GM11168 (cell line): ENCODE data around the gene RAI1.

Experiments used
- in situ Hi-C: fragments of 300-500 bp; cut with MboI; formaldehyde crosslinking; loops from one replicate; pipeline ENCODE4 v1.12.0; 2022; ENCODE audit warnings: low sequenced_read_pairs; ENCODE audit not compliant: unreplicated experiment

Gene RAI1

DNA sequence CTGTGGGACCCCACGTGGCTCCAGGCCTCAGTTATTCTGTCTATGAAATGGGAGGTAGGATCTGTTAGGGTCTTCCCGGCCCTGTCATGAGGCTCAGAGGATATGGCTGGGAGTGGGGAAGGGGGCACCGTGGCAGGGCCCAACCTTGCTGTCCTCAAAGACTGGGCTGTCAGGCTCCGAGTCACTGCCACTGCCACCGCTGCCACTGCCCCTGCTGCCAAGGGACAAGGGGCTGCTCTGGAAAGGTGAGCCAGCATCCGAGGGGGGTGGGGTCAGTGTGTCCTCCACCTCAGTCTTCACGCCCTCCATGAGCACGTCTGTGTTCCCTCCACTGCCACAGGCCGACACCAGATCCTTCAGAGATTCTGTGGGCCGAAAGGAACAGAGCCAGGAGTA is 136.3 kb downstream of the RAI1 start:
- in situ Hi-C loops, result no loop called here

DNA sequence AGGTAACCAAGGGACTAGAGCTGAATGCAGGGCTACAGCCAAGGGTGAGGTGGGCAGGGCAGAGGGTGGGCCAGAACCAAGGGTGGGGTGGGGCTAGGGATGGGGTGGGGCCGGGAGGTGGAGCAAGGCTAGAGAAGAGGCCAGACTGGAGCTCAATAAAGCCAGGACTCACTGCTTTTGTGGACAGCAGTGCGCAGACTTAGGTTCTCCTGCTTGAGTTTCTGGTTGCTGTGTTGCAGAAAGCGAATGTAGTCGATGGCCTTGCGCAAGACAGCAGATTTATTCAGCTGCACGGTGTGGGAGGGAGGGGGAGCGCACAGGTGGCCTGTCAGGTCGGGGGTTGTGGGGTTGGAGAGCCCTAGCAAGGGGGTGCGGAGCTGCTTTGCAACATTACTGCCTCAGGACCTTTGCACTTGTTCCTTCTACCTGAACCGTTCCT is 136.8 kb downstream of the RAI1 start:
- in situ Hi-C loops, result no loop called here

DNA sequence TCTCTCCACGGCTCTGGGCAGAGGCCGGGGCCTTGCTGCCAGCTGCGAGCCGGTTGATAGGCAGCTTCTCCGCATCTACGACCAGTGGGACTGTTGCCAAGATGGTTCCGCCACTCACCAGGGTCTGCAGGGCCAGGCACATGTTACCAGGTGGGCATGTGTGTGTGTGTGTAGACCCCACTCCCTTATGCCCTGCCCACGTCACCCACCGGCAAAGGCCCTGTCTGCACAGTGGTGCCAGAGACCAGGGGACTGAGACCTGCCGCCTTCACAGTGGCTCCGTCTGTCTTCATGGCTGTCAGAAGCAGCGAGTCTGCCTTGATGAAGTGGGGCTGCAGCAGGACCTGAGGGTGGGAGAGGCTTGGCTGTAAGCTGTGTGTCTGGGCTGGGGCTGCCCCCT is 137.9 kb downstream of the RAI1 start:
- in situ Hi-C loops, result no loop called here

DNA sequence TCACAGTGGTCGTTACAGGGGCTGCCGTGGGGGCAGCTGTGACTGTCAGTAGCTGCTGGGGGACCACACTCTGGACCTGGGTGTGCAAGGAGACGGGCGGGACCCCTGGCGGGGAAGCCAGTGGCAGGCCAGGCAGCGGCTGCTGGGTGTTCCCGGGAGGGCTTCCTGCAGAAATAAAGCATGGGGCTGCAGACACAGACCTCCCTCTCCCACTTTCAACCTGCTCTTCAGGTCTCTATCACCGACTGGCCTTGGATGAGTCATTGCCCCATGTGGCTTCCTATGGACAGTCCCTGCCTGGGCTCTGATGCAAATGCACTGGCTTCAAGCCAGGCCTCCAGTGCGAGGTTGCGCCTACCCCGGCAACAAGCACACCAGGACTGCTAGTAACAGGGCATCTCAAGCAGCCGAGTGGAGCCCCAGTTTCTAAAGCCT is 138.3 kb downstream of the RAI1 start:
- in situ Hi-C loops, result no loop called here

DNA sequence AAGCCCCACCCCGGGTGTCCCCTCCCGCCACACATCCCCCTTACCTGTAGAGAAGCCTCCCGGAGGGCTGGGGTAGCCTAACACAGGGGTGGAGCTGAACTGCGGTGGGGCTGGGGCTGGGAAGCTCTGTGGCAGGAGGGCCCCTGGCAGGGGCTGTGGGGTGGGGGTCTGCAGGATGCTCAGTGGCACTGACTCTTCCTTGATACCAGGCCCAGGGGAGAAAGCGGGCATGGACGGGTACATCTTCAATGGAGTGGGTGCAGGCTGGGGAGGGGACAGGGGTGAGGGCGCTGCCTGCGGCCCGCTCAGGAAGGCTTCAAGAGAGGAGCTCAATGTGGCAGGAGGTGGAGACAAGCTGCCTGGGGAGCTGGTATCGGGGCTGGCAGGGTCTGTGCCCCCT is 138.8 kb downstream of the RAI1 start:
- in situ Hi-C loops, result no loop called here

DNA sequence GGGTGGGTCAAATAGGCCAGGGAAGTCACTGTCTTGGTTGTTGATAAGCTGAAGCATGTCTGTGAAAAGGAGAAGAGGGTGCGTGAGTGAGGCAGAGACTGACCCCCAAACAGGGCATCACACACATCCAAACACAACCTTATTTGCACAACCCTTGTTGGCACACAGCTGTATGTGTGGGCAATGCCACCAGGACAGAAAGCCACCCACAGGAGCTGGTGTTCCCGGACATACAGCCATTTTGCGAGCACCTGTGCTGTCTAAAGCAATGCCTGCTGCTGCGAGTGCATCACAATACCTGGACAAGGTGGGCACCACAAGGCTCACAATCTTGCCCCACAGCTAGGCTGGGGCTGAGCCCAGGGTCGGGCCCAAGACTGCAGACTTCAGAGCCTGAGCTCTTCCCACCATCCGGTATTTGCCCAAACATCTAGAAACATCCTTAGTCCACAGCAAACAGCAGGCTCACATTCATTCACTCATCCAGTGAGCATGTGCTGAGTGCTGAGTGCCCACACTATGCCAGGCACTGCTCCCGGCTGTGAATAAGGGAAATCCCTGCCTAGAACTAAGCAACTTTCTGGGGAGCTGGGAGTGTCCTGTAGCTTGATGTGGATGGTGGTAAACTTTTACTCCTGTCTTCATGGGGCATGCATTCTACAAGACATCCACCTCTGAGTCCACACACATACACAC is 139.4 kb downstream of the RAI1 start:
- in situ Hi-C loops, result no loop called here

DNA sequence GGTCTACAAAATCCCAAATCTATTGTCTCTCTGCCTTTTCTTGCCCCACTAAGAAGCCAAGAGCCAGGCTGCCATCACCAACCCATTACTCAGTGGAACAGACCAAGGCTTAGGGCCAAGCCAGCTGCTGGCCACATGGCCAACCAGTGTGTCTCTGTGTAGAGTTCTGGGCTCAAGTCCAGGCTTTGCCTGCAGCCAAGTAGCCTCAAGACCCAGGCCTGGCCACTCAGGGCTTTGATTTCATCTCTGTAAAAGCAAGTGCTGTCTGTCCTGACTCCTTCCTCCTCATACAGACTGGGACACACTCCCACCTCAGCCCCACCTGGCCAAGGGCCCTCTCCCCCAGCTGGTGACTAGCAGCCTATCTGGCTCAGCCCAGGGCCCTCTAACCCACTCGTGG is 140.9 kb downstream of the RAI1 start:
- in situ Hi-C loops, result no loop called here

DNA sequence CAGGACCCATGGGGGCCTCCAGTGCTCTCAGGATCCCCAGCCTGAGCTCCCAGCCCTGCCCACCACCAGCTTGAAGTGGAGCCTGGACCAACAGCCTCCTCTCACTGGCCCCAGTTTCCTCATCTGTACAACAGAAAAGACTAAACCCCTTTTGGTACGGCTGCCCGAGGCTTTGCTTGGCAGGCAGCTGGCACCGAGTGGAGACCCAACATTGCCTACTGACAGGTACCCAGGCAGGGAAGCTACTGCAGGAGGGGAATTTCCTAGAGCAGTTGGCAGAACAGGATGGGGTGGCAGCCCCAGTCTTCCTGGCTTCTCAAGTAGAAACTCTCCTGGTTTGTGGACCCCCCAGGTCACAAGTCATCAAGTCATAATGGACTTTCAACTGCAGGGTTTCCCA is 141.4 kb downstream of the RAI1 start:
- in situ Hi-C loops, result no loop called here

DNA sequence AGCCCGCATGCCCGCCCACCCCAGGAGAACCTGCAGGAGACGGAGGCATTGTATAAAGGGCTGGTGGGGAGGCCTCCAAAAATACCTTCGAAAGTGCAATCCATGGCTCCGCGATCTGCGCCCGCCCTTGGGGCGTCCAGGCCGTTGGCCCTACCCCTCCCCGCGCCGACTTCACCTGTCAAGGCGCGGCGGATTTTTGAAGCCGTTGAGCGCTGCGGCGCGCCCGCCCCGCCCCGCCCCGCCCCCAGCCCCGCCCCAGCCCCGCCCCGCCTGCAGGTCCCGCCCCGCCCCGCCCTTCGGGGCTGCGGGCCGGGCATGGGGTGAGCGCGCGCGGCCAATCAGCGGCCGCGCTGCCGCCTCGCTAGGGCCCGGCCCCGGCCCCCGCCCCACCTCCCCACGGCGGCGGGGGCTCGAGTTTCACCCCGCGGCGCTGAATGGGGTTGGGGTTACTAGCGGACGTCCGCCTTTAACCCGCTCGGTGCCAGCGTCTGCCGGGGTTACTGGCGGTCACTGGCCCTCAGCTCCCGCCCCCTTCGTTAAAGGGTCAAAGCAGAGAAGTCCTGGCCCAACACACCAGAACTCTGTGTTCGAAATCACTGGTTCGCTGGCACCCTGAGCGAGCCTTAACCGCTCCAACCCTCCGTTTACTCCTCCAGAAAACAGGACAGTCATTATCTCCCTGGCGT is 142.3 kb downstream of the RAI1 start:
- in situ Hi-C loops, result no loop called here

DNA sequence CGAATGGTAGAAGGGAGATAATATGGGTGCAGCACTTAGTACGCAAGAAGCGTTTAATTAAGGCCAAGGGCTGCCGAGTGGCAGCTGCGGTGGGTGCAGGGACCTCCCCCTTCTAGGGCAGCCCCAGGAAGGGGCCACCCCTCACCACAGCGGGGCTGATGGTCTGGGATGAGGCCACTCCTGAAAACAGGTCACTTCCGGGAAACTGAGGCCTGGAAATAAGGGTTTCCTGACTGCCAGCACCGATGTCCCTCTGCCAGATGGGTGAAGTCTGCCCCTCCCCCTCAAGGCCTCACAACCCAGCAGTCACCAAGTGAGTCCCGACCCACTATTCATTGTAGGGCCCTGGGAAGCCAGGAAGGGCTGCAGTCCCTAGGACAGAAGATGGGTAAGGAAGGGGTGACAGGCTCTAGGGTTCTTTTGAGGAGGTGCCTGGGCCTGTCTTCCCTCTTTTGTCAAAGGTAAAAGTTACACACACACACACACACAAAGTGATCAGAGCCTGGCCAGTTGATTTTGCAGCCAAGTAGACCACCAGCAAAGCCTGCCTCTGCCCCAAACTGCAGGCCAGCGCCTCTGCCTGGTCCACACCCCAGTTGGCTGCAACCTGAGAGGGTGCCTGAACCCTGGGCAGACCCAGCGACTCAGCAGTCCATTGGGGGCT is 143.0 kb downstream of the RAI1 start:
- in situ Hi-C loops, result no loop called here

DNA sequence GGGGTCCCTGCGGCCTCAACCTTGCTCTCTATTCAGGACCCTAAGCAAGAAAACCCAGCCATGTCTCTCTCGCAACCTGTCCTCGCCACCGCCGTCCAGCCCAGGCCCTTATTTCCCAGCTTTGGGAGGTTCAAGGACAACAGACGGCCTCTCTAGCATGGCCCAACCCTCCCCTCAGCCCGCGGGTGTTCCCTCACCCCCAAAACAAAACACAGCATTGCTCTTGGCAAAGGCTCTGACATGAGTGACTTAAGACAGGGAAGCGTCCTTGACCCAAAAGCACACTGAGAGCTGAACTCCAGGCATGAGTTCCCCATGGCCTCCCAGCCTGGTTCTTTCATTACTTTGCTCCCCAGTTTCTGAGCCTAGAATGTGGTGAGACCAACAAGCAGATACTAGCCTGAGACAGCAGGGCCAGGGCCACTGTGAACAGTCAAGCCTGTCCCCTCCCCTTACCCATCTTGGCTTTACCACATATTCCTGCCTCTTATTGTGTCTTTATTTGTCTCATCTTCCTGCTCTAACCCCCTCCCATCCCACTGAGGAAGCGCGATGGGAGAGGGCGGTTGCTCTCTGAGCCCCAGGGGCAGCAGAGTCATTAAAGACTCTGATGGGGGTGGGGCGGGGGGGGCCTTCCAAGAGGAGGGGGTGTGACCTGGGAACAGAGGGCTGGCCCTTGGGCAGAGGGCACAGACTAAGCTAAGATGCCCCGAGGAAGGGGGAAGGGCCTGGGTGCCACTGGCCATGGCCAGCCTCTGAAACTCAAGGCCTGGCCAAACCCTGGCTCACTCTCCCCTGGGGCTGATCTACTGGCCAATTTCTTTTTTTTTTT is 143.7 kb downstream of the RAI1 start:
- in situ Hi-C loops, result no loop called here

DNA sequence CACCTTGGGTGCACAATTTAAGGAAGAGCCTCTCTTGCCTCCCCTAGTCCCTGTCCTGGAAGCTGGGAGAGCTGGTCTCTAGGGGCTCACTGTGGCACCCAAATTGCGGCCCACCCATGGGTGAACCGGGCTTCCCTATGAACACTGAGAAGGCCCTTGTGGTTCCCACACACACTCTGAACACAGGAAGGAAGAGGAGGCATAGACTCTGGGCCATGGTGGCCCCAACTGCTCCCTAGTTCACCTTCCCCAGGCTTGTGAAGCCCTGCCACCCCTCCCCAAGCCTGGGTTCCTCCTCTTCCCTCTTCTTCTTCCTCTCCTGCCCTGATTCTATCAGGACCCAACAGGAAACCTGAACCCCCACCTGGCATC is 145.1 kb downstream of the RAI1 start:
- in situ Hi-C loops, result no loop called here

DNA sequence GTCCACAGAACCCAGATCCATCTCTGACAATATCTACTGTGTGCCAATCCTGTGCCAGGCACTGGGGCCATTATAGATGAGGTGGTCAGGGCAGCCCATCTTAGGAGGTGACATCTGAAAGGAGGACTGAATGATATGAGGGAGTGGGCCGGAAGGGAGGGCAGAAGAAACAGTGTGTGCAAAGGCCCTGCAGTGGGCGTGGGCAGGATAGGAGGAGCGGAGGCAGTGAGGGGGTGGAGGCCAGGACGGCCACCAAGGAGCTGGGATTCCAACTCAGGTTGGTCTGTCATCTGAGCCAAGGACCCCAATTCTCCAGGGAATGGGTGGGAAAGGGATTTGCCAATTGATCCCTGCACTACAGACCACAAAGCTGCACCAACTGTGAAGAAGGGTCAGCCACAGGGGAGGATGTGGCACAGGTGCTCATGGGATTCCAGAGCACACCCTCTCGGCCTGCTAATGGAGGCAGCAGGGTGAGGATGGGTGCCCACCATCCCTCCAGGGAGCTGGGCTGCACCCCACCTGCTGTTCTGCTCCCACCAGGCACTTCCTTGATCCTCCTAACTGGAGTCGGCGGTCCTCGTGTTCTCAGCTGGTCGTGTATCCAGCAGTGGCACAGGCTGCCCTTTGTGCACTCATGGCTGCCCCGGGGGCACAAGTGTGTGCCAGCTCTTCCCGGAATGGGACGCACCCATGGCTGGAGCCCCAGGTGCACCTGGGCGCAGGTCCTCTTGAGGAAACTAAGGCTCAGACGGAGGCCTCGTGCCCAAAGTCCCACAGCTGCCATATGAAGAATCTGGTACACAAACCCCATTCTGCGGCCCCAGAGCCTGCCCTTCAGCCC is 145.9 kb downstream of the RAI1 start:
- in situ Hi-C loops, result no loop called here

DNA sequence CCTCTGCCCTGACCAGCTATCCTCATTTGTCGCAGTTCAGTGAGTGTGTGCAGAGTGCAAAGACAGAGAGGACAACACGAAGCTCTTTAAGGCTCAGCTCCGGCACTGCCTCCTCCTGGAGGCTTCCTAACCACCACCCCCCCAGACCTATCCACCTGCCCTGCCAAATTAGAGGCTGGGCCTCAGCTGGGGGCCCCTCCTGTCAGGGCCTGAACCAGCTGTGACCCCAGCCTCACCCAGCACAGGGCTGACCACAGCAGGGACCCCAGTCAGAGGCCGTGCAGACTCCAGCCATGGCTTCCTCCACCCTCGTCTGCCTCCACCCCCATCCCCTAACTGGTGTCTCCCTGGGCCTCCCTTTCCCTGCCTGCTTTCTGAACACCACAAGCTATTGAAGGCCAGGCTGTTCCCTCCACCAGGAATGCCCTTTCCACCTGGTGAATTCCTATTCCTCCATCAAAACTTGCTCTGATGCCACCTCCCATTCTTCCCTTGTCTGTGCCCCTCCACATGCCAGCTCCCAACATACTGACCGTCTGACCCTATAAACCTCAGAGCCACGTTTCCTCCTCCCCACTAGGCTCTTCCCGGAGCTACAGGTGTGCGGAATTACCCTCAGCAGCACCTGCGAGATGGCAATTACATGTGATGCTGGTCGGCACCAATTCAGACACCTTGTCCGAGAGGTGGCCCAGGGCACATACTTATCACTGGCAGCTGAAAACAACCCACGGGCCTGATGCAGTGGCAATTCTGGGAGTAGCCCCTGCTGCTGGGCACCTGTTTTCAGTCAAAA is 146.8 kb downstream of the RAI1 start:
- in situ Hi-C loops, result no loop called here

DNA sequence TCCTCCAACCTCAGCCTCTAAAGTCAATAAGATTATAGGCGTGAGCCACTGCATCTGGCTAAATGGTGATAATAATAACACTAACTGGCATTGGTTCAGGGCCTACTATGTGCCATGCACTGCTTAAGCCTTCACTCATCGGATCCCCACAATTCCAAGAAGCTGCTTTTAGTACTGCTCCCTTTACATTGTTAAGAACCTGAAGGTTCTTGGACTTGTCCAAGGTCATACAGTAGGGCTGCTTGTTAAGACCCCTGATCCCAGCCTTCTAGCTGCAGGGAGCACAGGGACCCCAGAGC is 149.0 kb downstream of the RAI1 start:
- in situ Hi-C loops, result no loop called here

DNA sequence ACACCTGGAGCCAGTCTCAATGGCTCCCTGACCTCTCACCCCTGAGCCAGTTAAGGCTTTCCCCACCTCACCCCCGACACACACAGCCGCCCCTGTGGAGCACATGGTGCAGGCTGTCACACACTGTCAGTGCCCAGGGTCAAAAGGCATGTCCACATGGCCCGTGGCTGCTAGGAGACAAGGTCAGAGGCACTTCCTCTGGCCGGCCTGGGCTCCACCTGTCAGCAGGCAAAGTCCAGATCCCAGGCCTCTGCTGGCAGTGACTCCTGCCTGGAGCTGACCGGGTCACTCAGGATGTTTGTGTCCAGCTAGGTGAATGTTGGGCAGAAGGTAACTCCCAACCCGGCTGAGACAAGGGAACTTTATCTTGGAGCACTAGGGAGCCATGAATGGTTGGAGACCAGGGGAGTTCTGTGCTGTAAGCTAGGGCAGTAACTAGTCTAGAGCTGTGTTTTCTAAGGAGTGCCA is 149.5 kb downstream of the RAI1 start:
- in situ Hi-C loops, result no loop called here

DNA sequence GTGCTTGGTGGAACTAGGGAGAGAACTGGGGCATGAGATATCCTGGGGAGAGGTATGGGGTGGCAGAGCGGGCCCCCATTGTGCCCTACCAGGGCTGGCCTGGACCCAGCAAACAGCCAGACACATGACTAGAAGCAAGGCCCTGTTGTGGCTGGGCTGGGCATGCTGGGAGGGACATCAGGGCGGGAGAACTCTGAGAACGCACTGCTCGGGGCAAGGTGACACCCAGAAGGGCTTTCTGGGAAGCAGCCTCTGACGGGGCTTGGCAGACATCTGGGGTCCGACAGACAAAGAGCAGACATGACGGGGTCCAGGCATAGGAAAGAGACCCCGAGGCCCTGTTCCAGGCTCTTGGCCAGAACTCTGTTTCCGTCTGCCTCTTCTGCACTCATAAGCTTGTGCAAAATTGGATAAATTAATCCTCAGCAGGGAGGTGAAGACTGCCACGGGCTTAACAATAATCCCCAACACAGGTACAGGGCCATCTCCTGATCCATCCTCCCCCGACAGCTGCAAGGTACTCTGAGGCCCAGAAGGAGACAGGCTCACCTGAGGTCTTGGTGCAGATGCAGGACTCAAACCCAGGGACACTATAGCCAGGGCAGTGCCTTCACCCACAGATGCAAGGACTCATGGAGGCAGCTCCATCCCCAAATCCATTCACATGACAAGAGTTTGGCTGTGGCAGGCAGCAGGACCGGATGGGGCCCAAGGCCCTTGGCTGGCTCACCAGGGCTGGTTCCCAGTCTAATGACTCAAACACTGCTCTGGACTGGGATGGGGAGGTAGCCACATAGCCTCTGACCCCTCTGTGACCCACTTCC is 150.2 kb downstream of the RAI1 start:
- in situ Hi-C loops, result no loop called here

DNA sequence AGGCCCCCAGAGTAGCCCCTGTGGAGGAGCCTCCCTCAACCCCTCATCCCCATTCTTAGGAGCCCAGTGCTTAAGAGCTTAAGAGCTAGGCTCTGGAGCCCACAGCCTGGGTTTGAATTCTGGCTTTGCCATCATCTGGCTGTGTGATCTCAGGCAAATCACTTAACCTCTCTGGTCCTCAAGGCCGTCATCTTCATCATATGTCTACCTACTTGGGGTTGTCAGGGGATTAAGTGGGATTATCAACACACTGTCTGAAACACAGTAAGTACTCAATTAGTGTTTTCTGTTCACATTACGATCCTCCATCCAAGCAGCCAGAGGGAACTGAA is 150.7 kb downstream of the RAI1 start:
- in situ Hi-C loops, result no loop called here
